HG03060 (cell line): Measurements from ENCODE around the gene ZNF197.
"Not testable (repeated sequence)": the region's sequence is repeated elsewhere in the genome, so short reads cannot be mapped to it uniquely, and the experiment has no call there.

ENCODE experiments used
- ATAC-seq: cut with Tn5 transposase; IDR thresholded peaks from one replicate; pipeline ENCODE4 v1.9.1; 2021; ENCODE audit warnings: low read depth, moderate number of reproducible peaks; ENCODE audit not compliant: unreplicated experiment

The ZNF197 gene

DNA sequence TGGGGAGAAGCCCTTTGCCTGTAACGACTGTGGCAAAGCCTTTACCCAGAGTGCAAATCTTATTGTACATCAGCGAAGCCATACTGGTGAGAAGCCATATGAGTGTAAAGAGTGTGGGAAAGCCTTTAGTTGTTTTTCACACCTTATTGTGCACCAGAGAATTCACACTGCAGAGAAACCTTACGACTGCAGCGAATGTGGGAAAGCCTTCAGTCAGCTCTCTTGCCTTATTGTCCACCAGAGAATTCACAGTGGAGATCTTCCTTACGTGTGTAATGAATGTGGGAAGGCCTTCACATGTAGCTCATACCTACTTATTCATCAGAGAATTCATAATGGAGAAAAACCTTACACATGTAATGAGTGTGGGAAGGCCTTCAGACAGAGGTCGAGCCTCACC lies 34.6 kb downstream of the ZNF197 start:
- no peak for ATAC-seq

GRCh38 chr3:44661189-44661588 lies 36.4 kb downstream of the ZNF197 start:
- no peak for ATAC-seq

GRCh38 chr3:44665173-44665572 lies 40.3 kb downstream of the ZNF197 start:
- no peak for ATAC-seq

DNA sequence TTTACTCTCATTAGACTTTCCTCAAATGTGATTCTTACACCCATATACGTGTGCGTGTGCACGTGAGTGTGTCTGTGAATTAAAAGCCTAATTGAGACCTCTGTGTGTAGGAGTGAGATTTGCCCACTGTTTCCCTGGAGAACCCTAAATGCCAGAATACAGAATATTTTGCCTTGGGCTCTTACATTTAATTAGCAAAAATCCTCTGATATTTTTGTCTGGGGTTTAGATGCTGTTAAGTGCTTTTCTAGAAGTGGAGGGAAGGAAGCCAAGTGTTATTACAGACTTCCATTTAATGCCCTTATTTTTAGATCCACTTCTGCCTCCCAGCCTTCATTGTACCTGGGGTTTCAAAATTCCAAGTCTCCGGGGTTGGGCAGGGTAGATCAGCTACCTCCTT lies 41.5 kb downstream of the ZNF197 start:
- ATAC-seq, result no peak

- ATAC-seq, result no peak
These were observed 44.9 kb downstream of the ZNF197 start for GRCh38 chr3:44669760-44670159.

- not testable (repeated sequence) for ATAC-seq
These were observed 48.6 kb downstream of the ZNF197 start for GRCh38 chr3:44673466-44673865.

- no peak for ATAC-seq
These were observed 49.4 kb downstream of the ZNF197 start for GRCh38 chr3:44674211-44674610.

DNA sequence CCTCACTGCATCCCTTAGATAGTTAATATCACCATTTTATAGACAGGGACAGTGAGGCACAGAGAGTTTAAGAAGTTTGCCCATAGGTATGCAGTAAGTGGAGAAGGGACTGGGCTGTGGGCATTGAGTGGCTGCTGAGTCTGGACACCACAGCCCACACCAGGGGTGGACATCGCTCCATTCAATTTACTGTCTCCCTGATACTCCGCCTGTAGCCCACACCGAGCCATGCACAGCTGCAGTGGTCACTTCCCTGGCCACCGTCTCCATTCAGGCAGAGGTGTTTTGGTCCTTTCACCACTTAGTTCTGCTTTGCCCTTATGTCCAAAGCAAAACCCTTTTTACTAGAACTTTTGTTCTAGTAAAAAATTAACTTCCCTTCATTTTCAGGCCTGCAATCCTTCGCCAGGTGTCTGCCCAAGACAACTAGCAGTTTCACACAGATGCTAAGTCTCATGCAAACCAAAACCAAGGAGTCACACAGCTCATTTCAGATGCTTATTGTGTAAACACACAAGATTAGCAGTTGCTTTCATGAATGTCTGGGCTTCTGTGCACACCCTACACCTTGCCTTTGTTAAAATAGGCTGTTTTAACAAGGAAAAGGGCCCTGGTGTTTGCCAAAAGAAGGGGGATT lies 53.8 kb downstream of the ZNF197 start:
- ATAC-seq, result no peak

- ATAC-seq, result no peak
These were observed 56.2 kb downstream of the ZNF197 start for GRCh38 chr3:44680921-44681455.

DNA sequence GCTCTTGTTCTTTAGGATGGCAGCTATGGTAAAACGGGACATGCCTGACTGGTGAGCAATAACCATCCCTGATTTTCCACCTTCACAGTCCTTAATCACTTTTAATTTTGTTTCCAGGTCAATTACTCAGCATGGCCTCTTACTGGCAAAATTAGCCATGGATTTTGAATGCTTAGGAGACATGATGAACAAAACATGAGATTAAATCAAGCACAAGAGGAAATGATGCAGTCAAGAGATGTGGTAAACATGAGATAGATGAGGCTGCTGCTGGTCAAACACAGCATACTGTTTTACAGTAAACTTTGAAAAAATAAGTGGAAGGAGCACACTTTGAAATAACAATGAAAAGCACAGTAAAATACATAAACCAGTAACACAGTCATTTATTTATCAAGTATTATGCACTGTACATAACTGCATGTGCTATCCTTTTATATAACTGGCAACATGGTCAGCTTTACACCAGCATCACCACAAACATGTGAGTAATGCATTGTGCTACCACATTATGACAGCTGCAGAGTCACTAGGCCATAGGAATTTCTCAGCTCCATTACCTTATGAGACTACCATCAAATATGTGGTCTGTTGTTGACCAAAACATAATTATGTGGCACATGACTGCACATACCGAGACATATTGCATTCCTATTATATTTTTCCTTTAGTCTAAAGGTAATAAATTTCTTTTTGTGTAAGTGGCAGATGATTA lies 57.5 kb downstream of the ZNF197 start:
- no peak for ATAC-seq

DNA sequence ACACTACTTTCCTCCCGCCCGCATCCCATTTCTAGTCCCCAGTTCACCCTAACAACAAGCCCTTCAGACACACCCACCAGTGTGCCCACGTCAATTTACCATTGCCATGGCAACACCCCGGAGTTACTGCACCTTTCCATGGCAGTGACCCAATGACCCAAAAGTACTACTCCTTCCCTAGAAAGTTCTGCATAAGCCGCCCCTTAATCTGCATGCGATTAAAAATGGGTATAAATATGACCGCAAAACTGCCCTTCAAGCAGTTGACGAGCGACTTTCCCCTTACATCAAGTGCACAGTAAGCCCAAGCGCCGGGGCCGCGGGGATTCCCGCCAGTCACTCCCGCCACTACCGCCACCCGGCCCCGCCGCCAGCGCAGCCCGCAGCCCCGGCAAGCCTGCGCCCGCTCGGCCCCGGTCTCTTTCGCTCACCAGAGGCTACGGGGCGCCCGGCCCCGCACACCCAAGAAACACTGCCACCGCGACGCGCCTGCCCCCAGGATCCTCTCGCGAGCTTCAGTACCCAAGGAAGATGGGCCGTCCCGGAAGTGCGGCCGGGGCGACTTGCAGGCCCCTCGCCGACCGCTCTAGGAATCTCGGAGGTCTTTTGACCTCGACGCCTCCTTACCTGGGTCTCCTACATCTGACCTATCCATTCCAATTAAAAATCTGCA lies 60.4 kb downstream of the ZNF197 start:
- no peak for ATAC-seq

- ATAC-seq, result no peak
These were observed 63.1 kb downstream of the ZNF197 start for GRCh38 chr3:44687898-44688297.
